ENCODE results near the gene ZNF239. TPM values are rescaled to one million over a fixed set of nuclear protein-coding genes. Genes with fewer than 3 reads are reported as not detected.
"Not testable (repeated sequence)": the region's sequence is repeated elsewhere in the genome, so short reads cannot be mapped to it uniquely, and the experiment has no call there.

The ZNF239 gene
- total RNA-seq, 1 donor from 2014 or later = 9.2 TPM

DNA sequence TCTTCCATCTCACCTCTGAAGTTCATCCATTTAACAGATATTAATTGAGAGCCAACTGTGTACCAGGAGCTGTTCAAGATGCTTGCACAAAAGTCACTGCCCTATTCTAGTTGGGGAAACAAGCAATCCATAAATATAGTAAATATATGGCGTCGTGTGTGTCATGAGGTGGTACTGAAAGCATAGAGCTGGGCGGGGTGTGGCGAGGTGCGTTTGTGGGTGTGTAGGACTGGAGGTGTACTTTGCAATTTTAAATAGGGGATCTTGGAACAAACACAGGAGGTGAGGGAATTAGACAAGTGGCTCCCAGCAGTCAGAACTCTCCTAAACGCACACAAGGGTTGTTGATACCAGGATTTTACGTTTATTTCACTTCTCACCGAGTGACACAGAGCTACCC, 490 bp upstream of the ZNF239 start:
- H3K27ac Mint-ChIP-seq = no peak overlapping the region
- peak overlapping the region; percentile 91 for H3K4me3 Mint-ChIP-seq
- peaks cover 54% of the 10 kb centered on the region for H3K27me3 Mint-ChIP-seq
- DNase-seq (ENCODE audit: extremely low spot score, unreplicated experiment) = no peak
- H3K36me3 Mint-ChIP-seq = peaks cover 10% of the 10 kb centered on the region
- peaks cover 11% of the 10 kb centered on the region for H3K9me3 Mint-ChIP-seq
- TF ChIP-seq, protein P1, sequence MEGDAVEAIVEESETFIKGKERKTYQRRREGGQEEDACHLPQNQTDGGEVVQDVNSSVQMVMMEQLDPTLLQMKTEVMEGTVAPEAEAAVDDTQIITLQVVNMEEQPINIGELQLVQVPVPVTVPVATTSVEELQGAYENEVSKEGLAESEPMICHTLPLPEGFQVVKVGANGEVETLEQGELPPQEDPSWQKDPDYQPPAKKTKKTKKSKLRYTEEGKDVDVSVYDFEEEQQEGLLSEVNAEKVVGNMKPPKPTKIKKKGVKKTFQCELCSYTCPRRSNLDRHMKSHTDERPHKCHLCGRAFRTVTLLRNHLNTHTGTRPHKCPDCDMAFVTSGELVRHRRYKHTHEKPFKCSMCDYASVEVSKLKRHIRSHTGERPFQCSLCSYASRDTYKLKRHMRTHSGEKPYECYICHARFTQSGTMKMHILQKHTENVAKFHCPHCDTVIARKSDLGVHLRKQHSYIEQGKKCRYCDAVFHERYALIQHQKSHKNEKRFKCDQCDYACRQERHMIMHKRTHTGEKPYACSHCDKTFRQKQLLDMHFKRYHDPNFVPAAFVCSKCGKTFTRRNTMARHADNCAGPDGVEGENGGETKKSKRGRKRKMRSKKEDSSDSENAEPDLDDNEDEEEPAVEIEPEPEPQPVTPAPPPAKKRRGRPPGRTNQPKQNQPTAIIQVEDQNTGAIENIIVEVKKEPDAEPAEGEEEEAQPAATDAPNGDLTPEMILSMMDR (conservative IDR thresholded peaks at IDR 0.05) = no peak
- H3K4me1 Mint-ChIP-seq (ENCODE audit: unreplicated experiment) = peaks cover 19% of the 10 kb centered on the region

DNA sequence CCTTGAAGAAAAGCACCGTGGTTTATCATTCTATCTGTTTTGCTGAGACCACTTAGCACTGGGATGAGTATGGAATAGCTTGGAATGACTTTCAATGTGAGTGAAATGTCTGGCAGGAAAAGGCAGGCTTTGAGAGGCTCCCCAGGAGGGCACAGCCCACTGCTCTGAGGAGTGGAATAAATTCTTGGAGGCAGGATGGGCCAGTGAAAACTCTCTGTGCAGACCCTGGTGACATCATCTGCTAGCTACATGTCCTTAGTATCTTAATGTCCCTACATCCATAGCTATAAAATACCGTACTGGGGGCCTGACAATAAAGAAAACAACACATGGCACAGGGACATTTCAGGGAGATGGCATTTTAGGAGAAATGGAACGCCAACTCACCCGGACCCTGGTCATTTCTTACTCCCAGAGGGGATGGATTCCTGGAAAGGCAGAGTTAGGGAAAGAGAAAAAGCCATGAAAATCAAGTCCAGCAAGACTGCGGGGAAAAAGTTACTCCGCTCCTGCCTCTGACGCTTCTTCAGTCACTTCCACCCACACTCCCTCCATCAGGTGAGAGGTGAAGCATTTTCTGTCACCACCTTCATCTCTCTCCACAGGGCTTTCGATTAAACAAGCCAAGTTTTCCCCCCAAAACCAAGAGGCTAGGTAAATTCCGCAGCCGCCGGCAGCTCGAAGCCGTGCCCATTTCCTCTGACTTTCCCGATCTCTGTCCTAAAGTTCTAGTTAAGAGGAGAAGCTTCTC, 991 bp downstream of the ZNF239 start:
- Mint-ChIP-seq H3K27me3 (peaks cover 42% of the 10 kb centered on the region), H3K9me3 (peaks cover 11% of the 10 kb centered on the region), H3K36me3 (peaks cover 10% of the 10 kb centered on the region), H3K4me1 (ENCODE audit: unreplicated experiment) (peaks cover 19% of the 10 kb centered on the region), H3K4me3 (peak overlapping the region; percentile 91), H3K27ac (peak overlapping the region; percentile 73)
- TF ChIP-seq, protein P1 (conservative IDR thresholded peaks at IDR 0.05) = no peak
- no peak for DNase-seq (ENCODE audit: extremely low spot score, unreplicated experiment)

DNA sequence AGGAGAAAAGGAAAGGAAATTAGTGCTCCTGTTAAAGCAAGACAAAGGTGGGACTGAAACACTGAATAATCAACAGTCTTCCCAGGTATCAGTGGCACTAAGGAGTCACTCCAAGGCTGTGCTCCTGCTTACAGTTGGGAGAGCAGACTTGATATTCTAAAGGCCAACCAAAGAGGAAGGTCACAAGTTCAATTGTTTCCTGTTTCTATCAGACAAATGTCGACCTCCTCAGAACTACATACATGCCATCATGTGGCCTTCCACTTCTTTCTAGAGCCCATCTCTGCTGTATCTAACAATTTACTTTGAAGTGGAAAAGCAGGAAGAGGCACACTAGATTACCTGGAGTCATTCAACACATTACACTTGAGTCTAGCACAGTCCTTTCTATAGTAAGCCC, 3.4 kb downstream of the ZNF239 start:
- TF ChIP-seq, protein P1 (conservative IDR thresholded peaks at IDR 0.05) = no peak
- H3K4me3 Mint-ChIP-seq = no peak overlapping the region
- peaks cover 16% of the 10 kb centered on the region for H3K36me3 Mint-ChIP-seq
- H3K27me3 Mint-ChIP-seq = peaks cover 29% of the 10 kb centered on the region
- H3K27ac Mint-ChIP-seq = no peak overlapping the region
- peaks cover 6% of the 10 kb centered on the region for H3K9me3 Mint-ChIP-seq
- no peak for DNase-seq (ENCODE audit: extremely low spot score, unreplicated experiment)
- H3K4me1 Mint-ChIP-seq (ENCODE audit: unreplicated experiment) = peaks cover 19% of the 10 kb centered on the region

GRCh38 chr10:43569681-43570080, 4.7 kb downstream of the ZNF239 start:
- H3K36me3 Mint-ChIP-seq = peaks cover 16% of the 10 kb centered on the region
- H3K9me3 Mint-ChIP-seq = peaks cover 1% of the 10 kb centered on the region
- no peak overlapping the region for H3K27ac Mint-ChIP-seq
- peaks cover 17% of the 10 kb centered on the region for H3K27me3 Mint-ChIP-seq
- H3K4me1 Mint-ChIP-seq (ENCODE audit: unreplicated experiment) = peaks cover 19% of the 10 kb centered on the region
- no peak overlapping the region for H3K4me3 Mint-ChIP-seq
- TF ChIP-seq, protein P1 (conservative IDR thresholded peaks at IDR 0.05) = no peak
- DNase-seq (ENCODE audit: extremely low spot score, unreplicated experiment) = no peak

DNA sequence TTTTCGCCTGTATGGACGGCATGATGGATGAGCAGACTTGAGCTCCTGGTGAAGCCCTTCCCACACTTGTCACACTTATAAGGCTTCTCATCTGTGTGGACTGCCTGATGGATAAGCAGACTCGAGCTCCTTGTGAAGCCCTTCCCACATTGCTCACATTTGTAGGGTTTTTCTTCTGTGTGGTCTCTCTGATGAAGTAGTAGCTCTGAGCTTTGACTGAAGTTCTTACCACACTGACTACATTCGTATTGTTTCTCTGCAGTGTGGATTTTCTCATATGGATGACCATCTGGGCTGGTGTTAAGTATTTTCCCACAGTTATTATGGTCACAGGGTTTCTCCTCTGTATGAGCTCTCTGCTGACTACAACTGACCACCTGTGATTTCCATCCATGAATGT, 17.2 kb downstream of the ZNF239 start:
- TF ChIP-seq, protein P1 (conservative IDR thresholded peaks at IDR 0.05) = no peak
- H3K27ac Mint-ChIP-seq = no peak overlapping the region
- H3K4me3 Mint-ChIP-seq = no peak overlapping the region
- DNase-seq (ENCODE audit: extremely low spot score, unreplicated experiment) = no peak
- no peaks in the 10 kb centered on the region for H3K4me1 Mint-ChIP-seq (ENCODE audit: unreplicated experiment)
- peaks cover 61% of the 10 kb centered on the region for H3K36me3 Mint-ChIP-seq
- H3K27me3 Mint-ChIP-seq = no peaks in the 10 kb centered on the region
- peaks cover 21% of the 10 kb centered on the region for H3K9me3 Mint-ChIP-seq

GRCh38 chr10:43543746-43544145, 30.7 kb downstream of the ZNF239 start:
- not testable (repeated sequence) for H3K27me3 Mint-ChIP-seq; H3K9me3 Mint-ChIP-seq; H3K4me1 Mint-ChIP-seq (ENCODE audit: unreplicated experiment); H3K36me3 Mint-ChIP-seq; H3K27ac Mint-ChIP-seq; H3K4me3 Mint-ChIP-seq; DNase-seq (ENCODE audit: extremely low spot score, unreplicated experiment)
